ENCODE measurements around the gene SYT1. TPM values are rescaled to one million over a fixed set of nuclear protein-coding genes. Genes with fewer than 3 reads are reported as not detected.

Gene SYT1
- total RNA-seq, 2 experiments from 2014 or later: not detected

DNA sequence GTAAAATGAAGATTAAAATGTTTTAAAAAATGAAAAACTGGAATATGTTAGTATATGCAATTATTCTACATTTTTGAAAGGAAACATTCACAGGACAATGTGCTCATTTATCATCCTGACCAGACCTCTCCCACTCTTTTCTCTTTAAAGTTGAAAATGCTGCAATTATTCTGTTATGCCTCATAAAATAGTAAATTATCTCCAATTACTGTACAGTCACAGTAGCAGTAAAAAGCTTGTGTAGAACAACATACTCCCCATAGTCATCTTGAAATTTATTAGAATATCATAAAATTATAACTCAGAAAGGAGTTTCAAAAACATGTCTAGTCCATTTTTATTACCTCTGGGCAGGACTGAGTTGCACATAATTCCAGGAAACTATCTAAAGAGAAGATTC, 250.3 kb downstream of the SYT1 start:
- Histone ChIP-seq H3K27ac (ENCODE audit: low read depth in 1 of 2, low read length in 2 of 2) (no peak overlapping the region), H3K4me3 (ENCODE audit: low read length) (no peak overlapping the region), H3K36me3 (ENCODE audit: insufficient read depth, low read length) (no peaks in the 10 kb centered on the region), H3K27me3 (ENCODE audit: control insufficient read depth in 1 of 2, insufficient read depth in 2 of 2, low read length in 2 of 2) (no peaks in the 10 kb centered on the region), H3K9me3 (ENCODE audit: control insufficient read depth in 1 of 2, insufficient read depth in 1 of 2, low read length in 2 of 2) (no peaks in the 10 kb centered on the region), H3K4me1 (ENCODE audit: insufficient read depth, low read length) (no peaks in the 10 kb centered on the region)
- no peaks in the 10 kb centered on the region for H3K36me3 Mint-ChIP-seq (ENCODE audit: low read depth)
- POLR2A ChIA-PET: no interaction called here
- ATAC-seq (ENCODE audit: poor library complexity): no peak
- no peaks in the 10 kb centered on the region for H3K4me1 Mint-ChIP-seq (ENCODE audit: low read depth)
- H3K27me3 Mint-ChIP-seq: no peaks in the 10 kb centered on the region
- no peak overlapping the region for H3K4me3 Mint-ChIP-seq
- CTCF ChIA-PET: no interaction called here
- intact Hi-C loops (cut with DNase I, micrococcal nuclease): no loop called here
- H3K27ac Mint-ChIP-seq: no peak overlapping the region
- peaks cover 4% of the 10 kb centered on the region for H3K9me3 Mint-ChIP-seq
- no peak for DNase-seq
- TF ChIP-seq, protein P1, sequence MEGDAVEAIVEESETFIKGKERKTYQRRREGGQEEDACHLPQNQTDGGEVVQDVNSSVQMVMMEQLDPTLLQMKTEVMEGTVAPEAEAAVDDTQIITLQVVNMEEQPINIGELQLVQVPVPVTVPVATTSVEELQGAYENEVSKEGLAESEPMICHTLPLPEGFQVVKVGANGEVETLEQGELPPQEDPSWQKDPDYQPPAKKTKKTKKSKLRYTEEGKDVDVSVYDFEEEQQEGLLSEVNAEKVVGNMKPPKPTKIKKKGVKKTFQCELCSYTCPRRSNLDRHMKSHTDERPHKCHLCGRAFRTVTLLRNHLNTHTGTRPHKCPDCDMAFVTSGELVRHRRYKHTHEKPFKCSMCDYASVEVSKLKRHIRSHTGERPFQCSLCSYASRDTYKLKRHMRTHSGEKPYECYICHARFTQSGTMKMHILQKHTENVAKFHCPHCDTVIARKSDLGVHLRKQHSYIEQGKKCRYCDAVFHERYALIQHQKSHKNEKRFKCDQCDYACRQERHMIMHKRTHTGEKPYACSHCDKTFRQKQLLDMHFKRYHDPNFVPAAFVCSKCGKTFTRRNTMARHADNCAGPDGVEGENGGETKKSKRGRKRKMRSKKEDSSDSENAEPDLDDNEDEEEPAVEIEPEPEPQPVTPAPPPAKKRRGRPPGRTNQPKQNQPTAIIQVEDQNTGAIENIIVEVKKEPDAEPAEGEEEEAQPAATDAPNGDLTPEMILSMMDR (IDR thresholded peaks at IDR 0.05): no peak

DNA sequence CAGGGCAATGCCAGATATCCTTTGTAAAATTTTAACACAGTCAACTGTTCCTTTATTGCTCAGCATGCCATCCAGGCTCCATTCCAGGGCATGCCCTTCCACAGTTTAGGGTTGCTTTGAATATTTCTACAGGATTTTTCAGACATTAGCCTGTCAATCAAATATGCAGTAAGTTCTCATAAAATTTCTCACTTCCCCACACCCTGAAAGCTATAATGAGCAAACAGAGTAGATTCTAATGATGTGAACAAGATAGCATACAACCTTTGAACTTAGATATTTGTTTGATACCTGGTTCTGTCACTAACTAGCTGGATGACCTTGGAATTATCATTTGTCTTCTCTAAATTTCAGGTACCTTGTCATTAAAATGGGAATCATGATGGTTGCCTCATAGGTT, 251.2 kb downstream of the SYT1 start:
- intact Hi-C loops (cut with DNase I, micrococcal nuclease): no loop called here
- Mint-ChIP-seq H3K27me3 (no peaks in the 10 kb centered on the region), H3K36me3 (ENCODE audit: low read depth) (no peaks in the 10 kb centered on the region), H3K9me3 (peaks cover 4% of the 10 kb centered on the region), H3K27ac (no peak overlapping the region), H3K4me3 (no peak overlapping the region), H3K4me1 (ENCODE audit: low read depth) (no peaks in the 10 kb centered on the region)
- ChIA-PET CTCF (no interaction called here), POLR2A (no interaction called here)
- TF ChIP-seq, protein P1 (IDR thresholded peaks at IDR 0.05): no peak
- Histone ChIP-seq H3K27me3 (ENCODE audit: control insufficient read depth in 1 of 2, insufficient read depth in 2 of 2, low read length in 2 of 2) (no peaks in the 10 kb centered on the region), H3K27ac (ENCODE audit: low read depth in 1 of 2, low read length in 2 of 2) (no peak overlapping the region), H3K36me3 (ENCODE audit: insufficient read depth, low read length) (no peaks in the 10 kb centered on the region), H3K4me1 (ENCODE audit: insufficient read depth, low read length) (no peaks in the 10 kb centered on the region), H3K9me3 (ENCODE audit: control insufficient read depth in 1 of 2, insufficient read depth in 1 of 2, low read length in 2 of 2) (no peaks in the 10 kb centered on the region), H3K4me3 (ENCODE audit: low read length) (no peak overlapping the region)
- no peak for ATAC-seq (ENCODE audit: poor library complexity)
- DNase-seq: no peak

DNA sequence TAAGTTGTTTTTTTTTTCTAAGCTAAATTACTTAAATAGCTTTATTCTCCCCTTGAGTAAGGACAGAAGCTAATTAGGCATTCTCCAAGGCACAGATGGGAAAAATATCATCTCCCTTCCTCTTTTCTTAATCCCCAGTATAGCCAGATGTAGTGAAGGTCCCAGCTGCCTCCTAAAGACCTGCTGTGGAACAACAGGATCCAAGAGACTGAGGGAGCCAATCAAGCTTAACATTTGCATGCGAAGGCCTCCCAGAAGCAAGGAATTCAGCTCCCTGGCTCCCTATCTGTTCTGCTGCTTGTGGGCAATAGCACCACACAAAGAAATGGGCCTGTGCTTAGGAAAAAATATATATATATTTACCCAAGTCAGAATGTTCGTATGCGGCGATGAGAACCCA, 255.2 kb downstream of the SYT1 start:
- peaks cover 4% of the 10 kb centered on the region for H3K9me3 Mint-ChIP-seq

More for the DNA sequence above, 255.2 kb downstream of the SYT1 start:
- no peaks in the 10 kb centered on the region for H3K4me1 ChIP-seq (ENCODE audit: insufficient read depth, low read length)
- no peak for ATAC-seq (ENCODE audit: poor library complexity)
- H3K36me3 Mint-ChIP-seq (ENCODE audit: low read depth): no peaks in the 10 kb centered on the region
- no peak for DNase-seq
- H3K36me3 ChIP-seq (ENCODE audit: insufficient read depth, low read length): no peaks in the 10 kb centered on the region
- TF ChIP-seq, protein P1 (IDR thresholded peaks at IDR 0.05): no peak
- no peak overlapping the region for H3K4me3 ChIP-seq (ENCODE audit: low read length)
- POLR2A ChIA-PET: no interaction called here
- intact Hi-C loops (cut with DNase I, micrococcal nuclease): no loop called here
- H3K27me3 ChIP-seq (ENCODE audit: control insufficient read depth in 1 of 2, insufficient read depth in 2 of 2, low read length in 2 of 2): no peaks in the 10 kb centered on the region
- CTCF ChIA-PET: no interaction called here
- H3K9me3 ChIP-seq (ENCODE audit: control insufficient read depth in 1 of 2, insufficient read depth in 1 of 2, low read length in 2 of 2): no peaks in the 10 kb centered on the region
- no peaks in the 10 kb centered on the region for H3K27me3 Mint-ChIP-seq
- H3K27ac ChIP-seq (ENCODE audit: low read depth in 1 of 2, low read length in 2 of 2): no peak overlapping the region
- H3K4me1 Mint-ChIP-seq (ENCODE audit: low read depth): no peaks in the 10 kb centered on the region
- no peak overlapping the region for H3K27ac Mint-ChIP-seq
- no peak overlapping the region for H3K4me3 Mint-ChIP-seq
